HepG2 (cell line): ENCODE results near the gene STC2. TPM values are rescaled to one million over a fixed set of nuclear protein-coding genes. Genes with fewer than 3 reads are reported as not detected.

Experiments
- ATAC-seq: fragments of 200-7000 bp; cut with Tn5 transposase; 3 replicates; pipeline ENCODE4 v1.9.1; 2020; ENCODE audit warnings: mild to moderate bottlenecking, moderate library complexity
- BruUV-seq: library from RNA; stranded (reverse); fragments of 400-500 nt; replicated peaks from 2 replicates; lab custom pipeline; 2021; lab: Mats Ljungman, UMichigan
- CTCF ChIA-PET: fragments of 300-600 bp; formaldehyde crosslinking; extraction: SDS; loops from one replicate; lab custom pipeline; 2021; ENCODE audit warnings: low total read pairs, inconsistent platforms, low intra/inter-chr PET ratio; lab: Yijun Ruan, JAX
- POLR2A ChIA-PET: fragments of 350-600 bp; sonication (Branson Sonifier 250); formaldehyde crosslinking; loops from one replicate; lab custom pipeline; 2020; ENCODE audit warnings: antibody characterized with exemption, inconsistent platforms; lab: Yijun Ruan, JAX
- DNase-seq: peaks from one replicate; pipeline ENCODE4 v3.0.0-alpha.2; 2015; ENCODE audit warnings: low spot score
- FAIRE-seq: peaks from 3 replicates; lab custom pipeline; 2011; peaks lifted over from hg19 to GRCh38; lab: Jason Lieb, UNC
- H2AFZ ChIP-seq: one replicate; pipeline ENCODE4 v1.6.1; 2011; ENCODE audit warnings: low read length, inconsistent platforms
- H3K27ac ChIP-seq: fragments of 300-600 bp; 3 replicates; pipeline ENCODE4 v1.8.0; 2011; ENCODE audit warnings: mixed run types, mild to moderate bottlenecking, mixed read lengths, low read length, inconsistent platforms; ENCODE audit not compliant: insufficient read depth; ENCODE audit errors: extremely low read length
- H3K27me3 ChIP-seq, 2 experiments: fragments of 200-600 bp in 1 of 2; 2 replicates in 1 of 2; 3 replicates in 1 of 2; pipeline versions ENCODE4 v1.6.0 to v1.8.0; 2011; ENCODE audit warnings: low read length in 2 of 2, mild to moderate bottlenecking in 2 of 2, moderate library complexity in 2 of 2, inconsistent platforms in 1 of 2; ENCODE audit not compliant: insufficient read depth in 2 of 2, control insufficient read depth in 1 of 2
- H3K36me3 ChIP-seq, 2 experiments: fragments of 200-600 bp in 1 of 2; replicated peaks in 1 of 2; 2 replicates in 1 of 2; 3 replicates in 1 of 2; pipeline versions ENCODE4 v1.5.1 to v1.8.0; 2011; ENCODE audit warnings: low read length in 2 of 2, inconsistent platforms in 1 of 2; ENCODE audit not compliant: insufficient read depth in 2 of 2, control insufficient read depth in 1 of 2
- H3K4me1 ChIP-seq: 2 replicates; pipeline ENCODE4 v1.5.1; 2012; ENCODE audit warnings: low read length, inconsistent platforms; ENCODE audit not compliant: insufficient read depth
- H3K4me2 ChIP-seq: 2 replicates; pipeline ENCODE4 v1.6.0; 2011; ENCODE audit warnings: low read depth, low read length, inconsistent platforms
- H3K4me3 ChIP-seq, 3 experiments: fragments of 200-600 bp in 1 of 3; sonication (generic), shearing (Covaris generic) in 1 of 3; replicated peaks in 1 of 3; 2 replicates each; pipeline ENCODE4 v1.5.1; 2011 to 2016; ENCODE audit warnings: low read length in 3 of 3, inconsistent platforms in 2 of 3, low read depth in 2 of 3, mild to moderate bottlenecking in 2 of 3, control low read depth in 1 of 3, mixed read lengths in 1 of 3; ENCODE audit not compliant: insufficient read depth in 1 of 3
- H3K79me2 ChIP-seq: one replicate; pipeline ENCODE4 v1.6.1; 2011; ENCODE audit warnings: low read length, inconsistent platforms; ENCODE audit not compliant: insufficient read depth
- H3K9ac ChIP-seq: 2 replicates; pipeline ENCODE4 v1.6.0; 2011; ENCODE audit warnings: mild to moderate bottlenecking, low read depth, low read length, inconsistent platforms; ENCODE audit not compliant: insufficient read depth
- H3K9me3 ChIP-seq: 2 replicates; pipeline ENCODE4 v1.5.1; 2012; ENCODE audit warnings: mild to moderate bottlenecking, low read length
- H4K20me1 ChIP-seq: 2 replicates; pipeline ENCODE4 v1.6.0; 2011; ENCODE audit warnings: inconsistent platforms, mild to moderate bottlenecking, low read length, moderate library complexity; ENCODE audit not compliant: insufficient read depth
- AKAP8 ChIP-seq: sonication (generic); formaldehyde crosslinking; IDR thresholded peaks from 2 replicates; pipeline ENCODE4 v1.5.1; 2020; ENCODE audit warnings: mild to moderate bottlenecking, missing genetic modification reagents
- GMEB2 ChIP-seq: IDR thresholded peaks from 2 replicates; pipeline ENCODE4 v1.6.1; 2016; ENCODE audit warnings: missing biosample characterization, missing genetic modification reagents, low read depth
- KDM1A ChIP-seq: IDR thresholded peaks from 2 replicates; pipeline ENCODE4 v1.6.1; 2016; ENCODE audit warnings: missing compliant biosample characterization
- KLF6 ChIP-seq: IDR thresholded peaks from 2 replicates; pipeline ENCODE4 v1.8.0; 2016; ENCODE audit warnings: missing biosample characterization, missing genetic modification reagents
- MATR3 ChIP-seq: sonication (generic); formaldehyde crosslinking; IDR thresholded peaks from 2 replicates; pipeline ENCODE4 v1.4.0; 2020; ENCODE audit warnings: missing genetic modification reagents
- MTA1 ChIP-seq: sonication (generic); formaldehyde crosslinking; IDR thresholded peaks from 2 replicates; pipeline ENCODE4 v1.4.0; 2020; ENCODE audit warnings: missing genetic modification reagents, mild to moderate bottlenecking, borderline replicate concordance
- NCOA5 ChIP-seq: sonication (generic); formaldehyde crosslinking; IDR thresholded peaks from 2 replicates; pipeline ENCODE4 v1.4.0; 2020; ENCODE audit warnings: missing genetic modification reagents
- POGZ ChIP-seq: sonication (generic); formaldehyde crosslinking; IDR thresholded peaks from 2 replicates; pipeline ENCODE4 v1.4.0; 2020; ENCODE audit warnings: mild to moderate bottlenecking, missing genetic modification reagents
- RBM22 ChIP-seq: fragments of 200-400 bp; formaldehyde crosslinking; optimal IDR thresholded peaks from 2 replicates; pipeline ENCODE3; 2017; ENCODE audit warnings: mild to moderate bottlenecking, low read length, moderate library complexity
- SMAD1 ChIP-seq: sonication (generic); formaldehyde crosslinking; IDR thresholded peaks from 2 replicates; pipeline ENCODE4 v1.4.0; 2020; ENCODE audit warnings: missing genetic modification reagents, low read depth, mild to moderate bottlenecking, borderline replicate concordance
- TBL1XR1 ChIP-seq: fragments of 150-350 bp; IDR thresholded peaks from 2 replicates; pipeline ENCODE4 v1.6.1; 2014; ENCODE audit warnings: borderline replicate concordance, low read length; ENCODE audit not compliant: partially characterized antibody
- ZNF629 ChIP-seq: sonication (generic); formaldehyde crosslinking; conservative IDR thresholded peaks from 2 replicates; pipeline ENCODE4 v1.5.0; 2020; ENCODE audit warnings: missing genetic modification reagents
- ZNF75D ChIP-seq: sonication (generic); formaldehyde crosslinking; IDR thresholded peaks from 2 replicates; pipeline ENCODE4 v1.8.1; 2023; ENCODE audit warnings: missing genetic modification reagents, mild to moderate bottlenecking, borderline replicate concordance
- ZSCAN20 ChIP-seq: sonication (generic); formaldehyde crosslinking; IDR thresholded peaks from 2 replicates; pipeline ENCODE4 v1.4.0; 2020; ENCODE audit warnings: missing genetic modification reagents, mild to moderate bottlenecking, borderline replicate concordance
- ZSCAN21 ChIP-seq: sonication (generic); formaldehyde crosslinking; IDR thresholded peaks from 2 replicates; pipeline ENCODE4 v1.8.0; 2022; ENCODE audit warnings: mild to moderate bottlenecking, missing genetic modification reagents, moderate library complexity, borderline replicate concordance
- WGBS: methylation state at CpG from one replicate; pipeline ENCODE4 v1.1.6; 2017; ENCODE audit warnings: low lambda C conversion rate; 5-methylcytosine and 5-hydroxymethylcytosine counted together
- in situ Hi-C: cut with HindIII; loops from 2 replicates; pipeline ENCODE4 v1.10.0; 2017; ENCODE audit warnings: low pct_unique_long_range_greater_than_20kb; ENCODE audit not compliant: extremely low pct_ligation_motif_present
- intact Hi-C: fragments of 100-400 bp; cut with micrococcal nuclease; formaldehyde crosslinking; loops from one replicate; pipeline ENCODE4 v1.10.0; 2022; ENCODE audit not compliant: unreplicated experiment
- polyA plus RNA-seq, 8 experiments: library from polyadenylated mRNA; depleted of rRNA in 3 of 8; stranded (reverse) in 7 of 8; unstranded in 1 of 8; fragments of >200 nt; fragmentation: Illumina TruSeq in 4 of 8; extraction: Trizol in 4 of 8; gene quantifications; 2 replicates each; pipeline versions ENCODE4 v1.2.1 to v1.2.3, GENCODE V29; 2011 to 2016; ENCODE audit warnings: low read depth in 4 of 8, missing spikeins in 1 of 8, mixed read lengths in 1 of 8; ENCODE audit not compliant: insufficient read depth in 1 of 8
- total RNA-seq, 5 experiments: library from RNA; depleted of rRNA; stranded (reverse); fragments of >200 nt; fragmentation: Illumina TruSeq; extraction: Trizol; gene quantifications; 2 replicates each; pipeline ENCODE4 v1.2.3, GENCODE V29; 2016; ENCODE audit warnings: low read depth in 1 of 5
- TF ChIP-seq, protein P1 (sequence below): sonication (generic); formaldehyde crosslinking; IDR thresholded peaks from 2 replicates; pipeline ENCODE4 v1.5.1; 2020; ENCODE audit warnings: missing genetic modification reagents, mild to moderate bottlenecking, borderline replicate concordance

STC2 gene
- total and polyA plus RNA-seq, 2 of the 13 experiments (the other 11 are each of a cell fraction or from before 2014, with no cell fraction given): 27.1 to 69.2 TPM

GRCh38 chr5:173313351-173313801 is 14.8 kb downstream of the STC2 start:
- TF ChIP-seq POGZ (CRISPR knock-in tag) (no peak), ZNF629 (CRISPR knock-in tag) (peak; percentile 82), RBM22 (peak; percentile 57)
- H3K79me2 ChIP-seq: no peaks in the 10 kb centered on the region
- 84% methylated on average over 3 of the region's 3 CpGs for WGBS
- H3K4me1 ChIP-seq: peaks cover 41% of the 10 kb centered on the region
- peaks cover 10 to 23% of the 10 kb centered on the region in 2 experiments for H3K36me3 ChIP-seq
- H3K4me2 ChIP-seq: no peak overlapping the region
- no peaks in the 10 kb centered on the region for H3K27me3 ChIP-seq
- H2AFZ ChIP-seq: no peak overlapping the region
- POLR2A ChIA-PET: interaction anchor here (1.1 to 1.9 kb wide), 4 partner anchors 10 to 17 kb away, joined by 4 to 7 read pairs (median 6); partner anchors contain the start of gene STC2
- ATAC-seq: no peak
- BruUV-seq: no TSS peak
- H3K4me3 ChIP-seq: no peak overlapping the region
- no peak for FAIRE-seq
- CTCF ChIA-PET: no interaction called here
- H3K27ac ChIP-seq: no peak overlapping the region
- DNase-seq: no peak
- intact Hi-C loops: no loop called here
- H4K20me1 ChIP-seq: peaks cover 6% of the 10 kb centered on the region
- H3K9me3 ChIP-seq: no peaks in the 10 kb centered on the region
- no peak overlapping the region for H3K9ac ChIP-seq
- in situ Hi-C loops: no loop called here

DNA sequence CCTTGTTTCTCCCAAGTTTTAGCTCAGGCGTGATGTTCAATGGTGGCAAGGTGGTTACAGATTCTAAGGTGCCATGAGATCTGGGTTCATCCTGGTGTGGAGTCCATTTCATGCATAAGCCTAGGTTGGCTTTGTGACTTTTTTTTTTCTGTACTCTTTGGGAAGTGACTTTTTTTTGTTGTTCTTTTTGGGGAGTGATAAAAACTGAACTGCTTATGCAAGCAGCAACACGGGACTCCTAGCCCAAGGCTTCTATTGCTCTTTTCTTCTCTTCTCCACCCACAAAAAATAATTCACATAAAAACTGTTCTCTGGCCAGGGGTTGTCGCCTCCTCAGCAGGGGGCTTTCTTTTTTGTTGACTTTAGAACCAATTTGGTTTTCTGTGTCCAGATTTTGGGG is 15.4 kb downstream of the STC2 start:
- Histone ChIP-seq H3K4me3 (no peak overlapping the region), H3K9ac (no peak overlapping the region), H2AFZ (no peak overlapping the region), H3K27ac (no peak overlapping the region), H3K9me3 (no peaks in the 10 kb centered on the region), H3K36me3 (peaks cover 5 to 17% of the 10 kb centered on the region in 2 experiments), H3K4me1 (peaks cover 36% of the 10 kb centered on the region), H3K27me3 (no peaks in the 10 kb centered on the region), H4K20me1 (peaks cover 6% of the 10 kb centered on the region), H3K79me2 (no peaks in the 10 kb centered on the region), H3K4me2 (no peak overlapping the region)
- intact Hi-C loops (no loop called here), in situ Hi-C loops (no loop called here)
- no peak for DNase-seq
- ChIA-PET POLR2A (interaction anchor here (1.1 to 1.9 kb wide), 4 partner anchors 9 to 17 kb away, joined by 4 to 7 read pairs (median 6); partner anchors contain the start of gene STC2), CTCF (no interaction called here)
- no peak for ATAC-seq
- 87% methylated on average over 3 of the region's 3 CpGs for WGBS
- no peak for FAIRE-seq
- no TSS peak for BruUV-seq
- TF ChIP-seq MTA1: no peak
- TF ChIP-seq, protein P1, sequence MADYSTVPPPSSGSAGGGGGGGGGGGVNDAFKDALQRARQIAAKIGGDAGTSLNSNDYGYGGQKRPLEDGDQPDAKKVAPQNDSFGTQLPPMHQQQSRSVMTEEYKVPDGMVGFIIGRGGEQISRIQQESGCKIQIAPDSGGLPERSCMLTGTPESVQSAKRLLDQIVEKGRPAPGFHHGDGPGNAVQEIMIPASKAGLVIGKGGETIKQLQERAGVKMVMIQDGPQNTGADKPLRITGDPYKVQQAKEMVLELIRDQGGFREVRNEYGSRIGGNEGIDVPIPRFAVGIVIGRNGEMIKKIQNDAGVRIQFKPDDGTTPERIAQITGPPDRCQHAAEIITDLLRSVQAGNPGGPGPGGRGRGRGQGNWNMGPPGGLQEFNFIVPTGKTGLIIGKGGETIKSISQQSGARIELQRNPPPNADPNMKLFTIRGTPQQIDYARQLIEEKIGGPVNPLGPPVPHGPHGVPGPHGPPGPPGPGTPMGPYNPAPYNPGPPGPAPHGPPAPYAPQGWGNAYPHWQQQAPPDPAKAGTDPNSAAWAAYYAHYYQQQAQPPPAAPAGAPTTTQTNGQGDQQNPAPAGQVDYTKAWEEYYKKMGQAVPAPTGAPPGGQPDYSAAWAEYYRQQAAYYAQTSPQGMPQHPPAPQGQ (CRISPR knock-in tag): no peak
- no peak for TF ChIP-seq KDM1A (CRISPR knock-in tag)
- no peak for TF ChIP-seq KLF6 (CRISPR knock-in tag)
- TF ChIP-seq POGZ (CRISPR knock-in tag): no peak
- TF ChIP-seq ZNF75D: no peak
- no peak for TF ChIP-seq GMEB2 (CRISPR knock-in tag)
- TF ChIP-seq NCOA5 (CRISPR knock-in tag): no peak
- no peak for TF ChIP-seq MATR3
- TF ChIP-seq ZSCAN20 (CRISPR knock-in tag): no peak
- no peak for TF ChIP-seq AKAP8
- no peak for TF ChIP-seq SMAD1 (CRISPR knock-in tag)
- TF ChIP-seq TBL1XR1: no peak
- TF ChIP-seq ZSCAN21 (CRISPR knock-in tag): no peak
